NAMALWA (cell line): ENCODE results near the gene LAMB2.

ENCODE experiments used
- DNase-seq: peaks from one replicate; pipeline ENCODE4 v3.0.0-alpha.2; 2015; ENCODE audit warnings: low spot score

Gene LAMB2

GRCh38 chr3:49121132-49121736, 11.6 kb downstream of the LAMB2 start:
- peak; percentile 6 for DNase-seq

- DNase-seq: peak; percentile 88
Observed at GRCh38 chr3:49120438-49121131, 12.3 kb downstream of the LAMB2 start, which contains the start of gene USP19. Gene USP19 (minus strand): TSS chr3:49120823. CDS start chr3:49119145, 1,678 bp downstream.

- DNase-seq: peak; percentile 34
Observed at GRCh38 chr3:49120096-49120437, 12.8 kb downstream of the LAMB2 start.

GRCh38 chr3:49119439-49119838, 13.4 kb downstream of the LAMB2 start:
- no peak for DNase-seq

- DNase-seq: no peak
Observed at GRCh38 chr3:49119036-49119435, 13.8 kb downstream of the LAMB2 start.

GRCh38 chr3:49112262-49112661, 20.6 kb downstream of the LAMB2 start:
- no peak for DNase-seq

GRCh38 chr3:49111347-49111746, 21.5 kb downstream of the LAMB2 start:
- no peak for DNase-seq

GRCh38 chr3:49110780-49111179, 22.1 kb downstream of the LAMB2 start:
- DNase-seq: no peak

- DNase-seq: no peak
Observed at GRCh38 chr3:49108346-49108745, 24.5 kb downstream of the LAMB2 start.

GRCh38 chr3:49104427-49105291, 28.2 kb downstream of the LAMB2 start, which contains the start of gene QARS1:
Gene QARS1 (minus strand): TSS chr3:49104757. CDS start chr3:49104733, 24 bp downstream.
- DNase-seq: peak; percentile 88

- no peak for DNase-seq
Observed at GRCh38 chr3:49104052-49104426, 28.8 kb downstream of the LAMB2 start.

- no peak for DNase-seq
Observed at GRCh38 chr3:49100046-49100615, 32.7 kb downstream of the LAMB2 start.

- no peak for DNase-seq
Observed at GRCh38 chr3:49098910-49099630, 33.8 kb downstream of the LAMB2 start.

- DNase-seq: no peak
Observed at GRCh38 chr3:49098429-49098828, 34.4 kb downstream of the LAMB2 start.

GRCh38 chr3:49093853-49094767, 38.7 kb downstream of the LAMB2 start, which contains the start of gene QRICH1:
Gene QRICH1 (minus strand): TSS chr3:49094071. CDS start chr3:49077017, 17,054 bp downstream.
- DNase-seq: peak; percentile 96

- peak; percentile 81 for DNase-seq
Observed at GRCh38 chr3:49092938-49093852, 39.7 kb downstream of the LAMB2 start.

GRCh38 chr3:49081429-49081828, 51.4 kb downstream of the LAMB2 start:
- DNase-seq: no peak

GRCh38 chr3:49079270-49079669, 53.6 kb downstream of the LAMB2 start:
- DNase-seq: no peak

GRCh38 chr3:49076646-49077045, 56.2 kb downstream of the LAMB2 start:
- no peak for DNase-seq
